Cardiac muscle cell (in vitro differentiated cells and primary cell): Measurements from ENCODE around the gene PIH1D2. TPM values are rescaled to one million over a fixed set of nuclear protein-coding genes. Genes with fewer than 3 reads are reported as not detected.
A peak's percentile ranks its signal among the peaks of the same experiment; 100 is the strongest.

Experiments used
- DNase-seq, 2 donors: peaks; one replicate each; pipeline versions ENCODE4 v3.0.0 to v3.0.0-alpha.2; 2010 to 2017; ENCODE audit warnings: low read depth in 1 of 2, low spot score in 1 of 2
- H3K27ac ChIP-seq: fragments of 200-600 bp; sonication (generic); 2 replicates; pipeline ENCODE4 v1.5.1; 2016
- H3K27me3 ChIP-seq: fragments of 200-600 bp; sonication (generic); 2 replicates; pipeline ENCODE4 v1.6.0; 2016; ENCODE audit warnings: control low read depth
- H3K36me3 ChIP-seq: fragments of 200-600 bp; sonication (generic); 2 replicates; pipeline ENCODE4 v1.5.1; 2016; ENCODE audit warnings: control low read depth
- H3K4me1 ChIP-seq: fragments of 200-600 bp; sonication (generic); 2 replicates; pipeline ENCODE4 v1.8.1; 2017; ENCODE audit warnings: low read depth, mild to moderate bottlenecking, mixed run types
- H3K4me3 ChIP-seq: fragments of 200-600 bp; sonication (generic); 2 replicates; pipeline ENCODE4 v1.5.1; 2016; ENCODE audit warnings: mild to moderate bottlenecking
- H3K9me3 ChIP-seq: fragments of 200-600 bp; sonication (generic); 2 replicates; pipeline ENCODE4 v1.5.1; 2017; ENCODE audit warnings: low read depth, mild to moderate bottlenecking, control low read depth
- polyA plus RNA-seq: library from polyadenylated mRNA; unstranded; fragments of >200 nt; fragmentation: Nextera tagmentation; extraction: Ambion mirVana; gene quantifications from 2 replicates; pipeline ENCODE4 v1.2.1, GENCODE V29; 2016
- total RNA-seq: library from RNA; depleted of rRNA; stranded (reverse); fragments of >200 nt; gene quantifications from 2 replicates; pipeline ENCODE4 v1.2.3, GENCODE V29; 2016
- TF ChIP-seq, protein P1 (sequence below): IDR thresholded peaks from 2 replicates; pipeline ENCODE4 v1.5.1; 2012; ENCODE audit warnings: low read depth, mild to moderate bottlenecking, low read length

The PIH1D2 gene
- total and polyA plus RNA-seq, 2 experiments from 2014 or later = 1.3 to 5.9 TPM

- Histone ChIP-seq H3K4me3 (peak overlapping the region; percentile 86), H3K27ac (peak overlapping the region; percentile 67), H3K27me3 (no peaks in the 10 kb centered on the region), H3K36me3 (peaks cover 54% of the 10 kb centered on the region), H3K9me3 (no peaks in the 10 kb centered on the region), H3K4me1 (peaks cover 11% of the 10 kb centered on the region)
- peak; percentile 33 to 39 for DNase-seq
- TF ChIP-seq, protein P1, sequence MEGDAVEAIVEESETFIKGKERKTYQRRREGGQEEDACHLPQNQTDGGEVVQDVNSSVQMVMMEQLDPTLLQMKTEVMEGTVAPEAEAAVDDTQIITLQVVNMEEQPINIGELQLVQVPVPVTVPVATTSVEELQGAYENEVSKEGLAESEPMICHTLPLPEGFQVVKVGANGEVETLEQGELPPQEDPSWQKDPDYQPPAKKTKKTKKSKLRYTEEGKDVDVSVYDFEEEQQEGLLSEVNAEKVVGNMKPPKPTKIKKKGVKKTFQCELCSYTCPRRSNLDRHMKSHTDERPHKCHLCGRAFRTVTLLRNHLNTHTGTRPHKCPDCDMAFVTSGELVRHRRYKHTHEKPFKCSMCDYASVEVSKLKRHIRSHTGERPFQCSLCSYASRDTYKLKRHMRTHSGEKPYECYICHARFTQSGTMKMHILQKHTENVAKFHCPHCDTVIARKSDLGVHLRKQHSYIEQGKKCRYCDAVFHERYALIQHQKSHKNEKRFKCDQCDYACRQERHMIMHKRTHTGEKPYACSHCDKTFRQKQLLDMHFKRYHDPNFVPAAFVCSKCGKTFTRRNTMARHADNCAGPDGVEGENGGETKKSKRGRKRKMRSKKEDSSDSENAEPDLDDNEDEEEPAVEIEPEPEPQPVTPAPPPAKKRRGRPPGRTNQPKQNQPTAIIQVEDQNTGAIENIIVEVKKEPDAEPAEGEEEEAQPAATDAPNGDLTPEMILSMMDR = no peak
Measured at GRCh38 chr11:112085822-112086421, 12.1 kb upstream of the PIH1D2 start.

- DNase-seq = peak in 1 of 2 donors; percentile 12
- Histone ChIP-seq H3K27me3 (no peaks in the 10 kb centered on the region), H3K9me3 (no peaks in the 10 kb centered on the region), H3K4me3 (no peak overlapping the region), H3K4me1 (peaks cover 9% of the 10 kb centered on the region), H3K27ac (peak overlapping the region; percentile 11), H3K36me3 (peaks cover 56% of the 10 kb centered on the region)
- TF ChIP-seq, protein P1 = no peak
Measured at GRCh38 chr11:112082729-112083128, 8.9 kb upstream of the PIH1D2 start.

GRCh38 chr11:112062923-112063322, 10.9 kb downstream of the PIH1D2 start:
- DNase-seq = no peak
- no peaks in the 10 kb centered on the region for H3K9me3 ChIP-seq
- H3K27me3 ChIP-seq = no peaks in the 10 kb centered on the region
- H3K4me1 ChIP-seq = no peaks in the 10 kb centered on the region
- peak overlapping the region; percentile 34 for H3K27ac ChIP-seq
- no peak overlapping the region for H3K4me3 ChIP-seq
- peaks cover 57% of the 10 kb centered on the region for H3K36me3 ChIP-seq
- TF ChIP-seq, protein P1 = no peak

DNA sequence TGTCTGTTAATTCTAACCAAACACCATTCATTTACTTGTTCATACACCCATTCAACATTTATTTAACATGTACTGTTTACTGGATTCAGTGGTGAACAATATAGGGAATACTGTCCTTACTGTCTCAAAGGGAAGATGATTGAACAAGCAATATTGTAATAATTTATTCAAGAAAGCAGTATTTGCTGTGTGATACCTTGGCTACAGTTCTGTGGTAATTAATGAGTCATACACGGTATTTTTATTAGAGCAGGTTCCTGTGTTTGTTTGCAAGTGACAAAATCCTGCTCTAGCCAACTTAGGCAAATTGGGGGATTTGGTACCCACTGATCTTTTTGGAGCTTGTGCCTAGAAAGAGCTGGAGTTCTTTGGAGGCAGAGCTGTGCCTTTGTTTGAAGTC, 15.7 kb downstream of the PIH1D2 start:
- Histone ChIP-seq H3K4me1 (no peaks in the 10 kb centered on the region), H3K4me3 (no peak overlapping the region), H3K27me3 (no peaks in the 10 kb centered on the region), H3K36me3 (peaks cover 74% of the 10 kb centered on the region), H3K27ac (no peak overlapping the region), H3K9me3 (no peaks in the 10 kb centered on the region)
- TF ChIP-seq, protein P1 = no peak
- DNase-seq = no peak

DNA sequence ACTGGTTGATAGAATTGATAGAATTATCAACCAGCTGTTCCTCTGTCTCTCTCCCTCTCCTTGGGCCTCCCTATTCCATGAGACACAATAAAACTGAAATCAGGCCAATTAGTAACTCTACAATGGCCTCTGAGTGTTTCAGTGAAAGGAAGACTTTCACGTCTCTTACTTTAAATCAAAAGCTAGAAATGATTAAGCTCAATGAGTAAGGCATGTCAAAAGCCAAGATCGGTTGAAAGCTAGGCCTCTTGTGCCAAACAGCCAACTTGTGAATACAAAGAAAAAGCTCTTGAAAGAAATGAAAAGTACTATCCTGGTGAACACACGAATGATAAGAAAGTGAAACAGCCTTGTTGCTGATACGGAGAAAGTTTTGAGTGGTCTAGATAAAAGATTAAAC, 16.6 kb downstream of the PIH1D2 start:
- Histone ChIP-seq H3K36me3 (peaks cover 74% of the 10 kb centered on the region), H3K4me3 (no peak overlapping the region), H3K27ac (peak overlapping the region; percentile 45), H3K9me3 (no peaks in the 10 kb centered on the region), H3K27me3 (no peaks in the 10 kb centered on the region), H3K4me1 (no peaks in the 10 kb centered on the region)
- DNase-seq = no peak
- TF ChIP-seq, protein P1 = no peak
